Activated naive CD8-positive, alpha-beta T cell treated with anti-CD3 and anti-CD28 coated beads, Interleukin-2, amount 10 ng/mL, durations not matched to agents 7 days and 5 days (primary cell): ENCODE results near the gene GSTP1. TPM values are rescaled to one million over a fixed set of nuclear protein-coding genes. Genes with fewer than 3 reads are reported as not detected.

Experiments used
- ATAC-seq: fragments of 150-1000 bp; cut with Tn5 transposase; one replicate; pipeline ENCODE4 v1.10.0; 2021; ENCODE audit warnings: low read depth, moderate library complexity
- POLR2A ChIA-PET: fragments of 350-600 bp; sonication (Branson Sonifier 250); formaldehyde crosslinking; loops from one replicate; lab custom pipeline; 2021; ENCODE audit warnings: antibody characterized with exemption; lab: Charles Lee
- DNase-seq: peaks from one replicate; pipeline ENCODE4 v3.0.0; 2021
- H3K27ac Mint-ChIP-seq: one replicate; pipeline ENCODE4 v1.8.0; 2022; ENCODE audit warnings: mild to moderate bottlenecking, mixed read lengths
- H3K27me3 Mint-ChIP-seq: one replicate; pipeline ENCODE4 v1.8.0; 2022; ENCODE audit warnings: mild to moderate bottlenecking, moderate library complexity, mixed read lengths
- H3K36me3 Mint-ChIP-seq: one replicate; pipeline ENCODE4 v1.8.0; 2021; ENCODE audit warnings: mild to moderate bottlenecking, mixed read lengths
- H3K4me1 Mint-ChIP-seq: one replicate; pipeline ENCODE4 v1.8.0; 2021; ENCODE audit warnings: mixed read lengths
- H3K4me3 Mint-ChIP-seq: one replicate; pipeline ENCODE4 v1.8.0; 2022; ENCODE audit warnings: mild to moderate bottlenecking, moderate library complexity, mixed read lengths
- H3K9me3 Mint-ChIP-seq: one replicate; pipeline ENCODE4 v1.8.0; 2021; ENCODE audit warnings: mixed read lengths
- total RNA-seq, 2 experiments: library from RNA; stranded (reverse); gene quantifications; one replicate each; pipeline ENCODE4 v1.2.3, GENCODE V29; 2021

GSTP1 gene
- total RNA-seq, 2 experiments from 2014 or later: 211 to 219 TPM

GRCh38 chr11:67608486-67608885, 24.9 kb downstream of the GSTP1 start:
- no peaks in the 10 kb centered on the region for H3K27me3 Mint-ChIP-seq
- H3K4me3 Mint-ChIP-seq: no peak overlapping the region
- H3K9me3 Mint-ChIP-seq: no peaks in the 10 kb centered on the region
- peaks cover 12% of the 10 kb centered on the region for H3K4me1 Mint-ChIP-seq
- POLR2A ChIA-PET: interaction anchor here (1.2 to 1.3 kb wide), 2 partner anchors 22 to 31 kb away, joined by 3 read pairs; partner anchors contain the start of gene NUDT8
- no peak overlapping the region for H3K27ac Mint-ChIP-seq
- peaks cover 9% of the 10 kb centered on the region for H3K36me3 Mint-ChIP-seq
- ATAC-seq (no peak), DNase-seq (no peak)

- DNase-seq (no peak), ATAC-seq (no peak)
- Mint-ChIP-seq H3K27ac (no peak overlapping the region), H3K27me3 (no peaks in the 10 kb centered on the region), H3K9me3 (no peaks in the 10 kb centered on the region), H3K4me3 (no peak overlapping the region), H3K4me1 (peaks cover 16% of the 10 kb centered on the region), H3K36me3 (peaks cover 9% of the 10 kb centered on the region)
- POLR2A ChIA-PET: interaction anchor here (1.3 kb wide), 1 partner anchor 21 kb away, joined by 3 read pairs; the partner anchor contains the start of gene NUDT8
Measured at GRCh38 chr11:67609316-67609715, 25.7 kb downstream of the GSTP1 start.

- H3K4me1 Mint-ChIP-seq: peaks cover 18% of the 10 kb centered on the region
- H3K9me3 Mint-ChIP-seq: no peaks in the 10 kb centered on the region
- no peaks in the 10 kb centered on the region for H3K27me3 Mint-ChIP-seq
- H3K4me3 Mint-ChIP-seq: no peak overlapping the region
- ATAC-seq (no peak), DNase-seq (no peak)
- POLR2A ChIA-PET: interaction anchor here (0.6 kb wide), 1 partner anchor 229 kb away, joined by 4 read pairs; no protein-coding TSS in a partner anchor
- H3K36me3 Mint-ChIP-seq: peaks cover 9% of the 10 kb centered on the region
- H3K27ac Mint-ChIP-seq: no peak overlapping the region
Measured at GRCh38 chr11:67610302-67610868, 26.8 kb downstream of the GSTP1 start.

GRCh38 chr11:67611165-67611564, 27.6 kb downstream of the GSTP1 start:
- POLR2A ChIA-PET: no interaction called here
- Mint-ChIP-seq H3K4me1 (peaks cover 19% of the 10 kb centered on the region), H3K9me3 (no peaks in the 10 kb centered on the region), H3K36me3 (peaks cover 9% of the 10 kb centered on the region), H3K27ac (no peak overlapping the region), H3K27me3 (no peaks in the 10 kb centered on the region), H3K4me3 (no peak overlapping the region)
- ATAC-seq (no peak), DNase-seq (no peak)

GRCh38 chr11:67611704-67612587, 28.3 kb downstream of the GSTP1 start:
- Mint-ChIP-seq H3K27me3 (peaks cover 2% of the 10 kb centered on the region), H3K9me3 (no peaks in the 10 kb centered on the region), H3K36me3 (peaks cover 9% of the 10 kb centered on the region), H3K4me1 (peaks cover 19% of the 10 kb centered on the region), H3K27ac (peak overlapping the region; percentile 12), H3K4me3 (no peak overlapping the region)
- no peak for DNase-seq
- POLR2A ChIA-PET: interaction anchor here (4.7 kb wide), 1 partner anchor 18 kb away, joined by 41 read pairs; the partner anchor contains the start of gene NUDT8
- ATAC-seq: no peak

GRCh38 chr11:67612751-67613150, 29.1 kb downstream of the GSTP1 start:
- Mint-ChIP-seq H3K27me3 (peaks cover 7% of the 10 kb centered on the region), H3K4me1 (peaks cover 21% of the 10 kb centered on the region), H3K9me3 (no peaks in the 10 kb centered on the region), H3K4me3 (no peak overlapping the region), H3K27ac (peak overlapping the region; percentile 95), H3K36me3 (peaks cover 9% of the 10 kb centered on the region)
- POLR2A ChIA-PET: interaction anchor here (0.5 to 4.7 kb wide), 3 partner anchors 17 to 222 kb away, joined by 3 to 41 read pairs (median 10); partner anchors contain the start of gene NUDT8
- no peak for ATAC-seq
- no peak for DNase-seq

GRCh38 chr11:67613313-67613959, 29.8 kb downstream of the GSTP1 start:
- H3K4me3 Mint-ChIP-seq: peak overlapping the region; percentile 81
- peaks cover 10% of the 10 kb centered on the region for H3K27me3 Mint-ChIP-seq
- H3K4me1 Mint-ChIP-seq: peaks cover 19% of the 10 kb centered on the region
- H3K27ac Mint-ChIP-seq: peak overlapping the region; percentile 95
- H3K36me3 Mint-ChIP-seq: peaks cover 9% of the 10 kb centered on the region
- ATAC-seq: no peak
- H3K9me3 Mint-ChIP-seq: no peaks in the 10 kb centered on the region
- POLR2A ChIA-PET: interaction anchor here (0.5 to 4.7 kb wide), 6 partner anchors 16 to 567 kb away, joined by 3 to 41 read pairs (median 6); partner anchors contain the start of genes GSTP1 and NUDT8
- DNase-seq: no peak

- H3K9me3 Mint-ChIP-seq: no peaks in the 10 kb centered on the region
- POLR2A ChIA-PET: interaction anchor here (0.6 to 4.7 kb wide), 5 partner anchors 15 to 568 kb away, joined by 3 to 41 read pairs (median 8); partner anchors contain the start of genes GSTP1 and NUDT8
- DNase-seq: peak; percentile 86
- peaks cover 15% of the 10 kb centered on the region for H3K4me1 Mint-ChIP-seq
- H3K4me3 Mint-ChIP-seq: peak overlapping the region; percentile 81
- H3K27ac Mint-ChIP-seq: peak overlapping the region; percentile 95
- peaks cover 10% of the 10 kb centered on the region for H3K27me3 Mint-ChIP-seq
- H3K36me3 Mint-ChIP-seq: peaks cover 5% of the 10 kb centered on the region
- peak; percentile 82 for ATAC-seq
Measured at GRCh38 chr11:67613960-67614715, 30.5 kb downstream of the GSTP1 start.

- Mint-ChIP-seq H3K4me1 (peaks cover 15% of the 10 kb centered on the region), H3K27me3 (peaks cover 10% of the 10 kb centered on the region), H3K36me3 (peaks cover 2% of the 10 kb centered on the region), H3K27ac (peak overlapping the region; percentile 95), H3K9me3 (no peaks in the 10 kb centered on the region), H3K4me3 (peak overlapping the region; percentile 81)
- DNase-seq: peak; percentile 83
- POLR2A ChIA-PET: interaction anchor here (1.5 to 4.7 kb wide), 4 partner anchors 14 to 54 kb away, joined by 3 to 41 read pairs (median 9); partner anchors contain the start of genes GSTP1 and NUDT8
- peak; percentile 47 for ATAC-seq
Measured at GRCh38 chr11:67614730-67615714, 31.4 kb downstream of the GSTP1 start.

- POLR2A ChIA-PET: interaction anchor here (1.0 to 4.7 kb wide), 2 partner anchors 8 to 14 kb away, joined by 3 to 41 read pairs; partner anchors contain the start of gene NUDT8
- Mint-ChIP-seq H3K36me3 (peaks cover 2% of the 10 kb centered on the region), H3K9me3 (no peaks in the 10 kb centered on the region), H3K27me3 (peaks cover 10% of the 10 kb centered on the region), H3K27ac (peak overlapping the region; percentile 95), H3K4me1 (peaks cover 17% of the 10 kb centered on the region), H3K4me3 (peak overlapping the region; percentile 81)
- ATAC-seq (peak; percentile 8), DNase-seq (no peak)
Measured at GRCh38 chr11:67615728-67616430, 32.3 kb downstream of the GSTP1 start.
